Measurements from ENCODE around the gene ADARB1. TPM values are rescaled to one million over a fixed set of nuclear protein-coding genes. Genes with fewer than 3 reads are reported as not detected.

ADARB1 gene
- total and polyA plus RNA-seq, 8 donors = 23.8 to 53.4 (median 30.2) TPM

DNA sequence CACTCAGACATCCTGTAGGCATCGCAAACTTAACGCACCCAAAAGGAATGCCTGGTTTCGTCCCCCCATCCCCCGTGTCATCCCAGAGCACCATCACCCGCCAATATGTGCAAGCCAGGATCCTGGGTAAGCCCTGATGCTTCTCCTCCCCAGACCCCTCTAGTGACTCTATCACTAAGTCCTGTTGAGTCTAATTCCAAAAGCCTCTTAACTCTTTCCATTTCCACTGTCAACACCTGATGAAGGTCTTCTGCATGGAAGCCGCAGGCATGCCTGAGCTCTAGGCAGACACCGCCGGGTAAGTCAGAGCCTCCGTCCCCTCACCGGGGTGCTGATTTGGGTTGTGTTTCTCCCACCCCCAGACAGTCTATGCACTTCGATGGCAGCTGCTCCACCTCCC, 5.3 kb upstream of the ADARB1 start:
- H3K27ac ChIP-seq = no peak overlapping the region
- no peaks in the 10 kb centered on the region for H3K36me3 ChIP-seq
- TF ChIP-seq, protein P1, sequence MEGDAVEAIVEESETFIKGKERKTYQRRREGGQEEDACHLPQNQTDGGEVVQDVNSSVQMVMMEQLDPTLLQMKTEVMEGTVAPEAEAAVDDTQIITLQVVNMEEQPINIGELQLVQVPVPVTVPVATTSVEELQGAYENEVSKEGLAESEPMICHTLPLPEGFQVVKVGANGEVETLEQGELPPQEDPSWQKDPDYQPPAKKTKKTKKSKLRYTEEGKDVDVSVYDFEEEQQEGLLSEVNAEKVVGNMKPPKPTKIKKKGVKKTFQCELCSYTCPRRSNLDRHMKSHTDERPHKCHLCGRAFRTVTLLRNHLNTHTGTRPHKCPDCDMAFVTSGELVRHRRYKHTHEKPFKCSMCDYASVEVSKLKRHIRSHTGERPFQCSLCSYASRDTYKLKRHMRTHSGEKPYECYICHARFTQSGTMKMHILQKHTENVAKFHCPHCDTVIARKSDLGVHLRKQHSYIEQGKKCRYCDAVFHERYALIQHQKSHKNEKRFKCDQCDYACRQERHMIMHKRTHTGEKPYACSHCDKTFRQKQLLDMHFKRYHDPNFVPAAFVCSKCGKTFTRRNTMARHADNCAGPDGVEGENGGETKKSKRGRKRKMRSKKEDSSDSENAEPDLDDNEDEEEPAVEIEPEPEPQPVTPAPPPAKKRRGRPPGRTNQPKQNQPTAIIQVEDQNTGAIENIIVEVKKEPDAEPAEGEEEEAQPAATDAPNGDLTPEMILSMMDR (IDR thresholded peaks at IDR 0.05) = no peak
- peaks cover 5 to 7% of the 10 kb centered on the region in 2 donors for H3K4me1 ChIP-seq
- no peaks in the 10 kb centered on the region for H3K27me3 ChIP-seq
- no peak for ATAC-seq
- intact Hi-C loops (cut with DNase I) = no loop called here
- no peak for DNase-seq
- H3K4me3 ChIP-seq = no peak overlapping the region
- no peaks in the 10 kb centered on the region for H3K9me3 ChIP-seq

DNA sequence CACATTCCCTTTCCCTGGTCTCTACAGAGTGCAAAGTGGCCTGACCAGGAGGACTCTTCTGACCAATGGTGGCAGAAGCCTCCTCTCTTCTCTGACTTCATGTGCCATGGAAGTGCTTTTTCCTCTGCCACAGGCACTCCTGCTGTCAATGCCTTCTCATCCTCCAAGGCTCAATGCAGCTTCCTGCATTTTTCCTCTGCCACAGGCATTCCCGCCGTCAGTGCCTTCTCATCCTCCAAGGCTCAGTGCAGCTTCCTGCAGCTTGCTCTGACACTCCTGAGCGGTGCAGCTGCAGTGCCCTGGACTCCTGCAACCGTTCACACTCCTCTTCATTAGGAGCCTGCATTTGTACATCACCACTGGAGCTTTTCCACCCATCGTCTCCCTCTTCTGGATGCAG, 4.7 kb upstream of the ADARB1 start:
- Histone ChIP-seq H3K27me3 (no peaks in the 10 kb centered on the region), H3K4me3 (no peak overlapping the region), H3K4me1 (peaks cover 5 to 7% of the 10 kb centered on the region in 2 donors), H3K9me3 (no peaks in the 10 kb centered on the region), H3K36me3 (no peaks in the 10 kb centered on the region), H3K27ac (no peak overlapping the region)
- TF ChIP-seq, protein P1 (IDR thresholded peaks at IDR 0.05) = no peak
- ATAC-seq (no peak), DNase-seq (no peak)
- intact Hi-C loops (cut with DNase I) = no loop called here

DNA sequence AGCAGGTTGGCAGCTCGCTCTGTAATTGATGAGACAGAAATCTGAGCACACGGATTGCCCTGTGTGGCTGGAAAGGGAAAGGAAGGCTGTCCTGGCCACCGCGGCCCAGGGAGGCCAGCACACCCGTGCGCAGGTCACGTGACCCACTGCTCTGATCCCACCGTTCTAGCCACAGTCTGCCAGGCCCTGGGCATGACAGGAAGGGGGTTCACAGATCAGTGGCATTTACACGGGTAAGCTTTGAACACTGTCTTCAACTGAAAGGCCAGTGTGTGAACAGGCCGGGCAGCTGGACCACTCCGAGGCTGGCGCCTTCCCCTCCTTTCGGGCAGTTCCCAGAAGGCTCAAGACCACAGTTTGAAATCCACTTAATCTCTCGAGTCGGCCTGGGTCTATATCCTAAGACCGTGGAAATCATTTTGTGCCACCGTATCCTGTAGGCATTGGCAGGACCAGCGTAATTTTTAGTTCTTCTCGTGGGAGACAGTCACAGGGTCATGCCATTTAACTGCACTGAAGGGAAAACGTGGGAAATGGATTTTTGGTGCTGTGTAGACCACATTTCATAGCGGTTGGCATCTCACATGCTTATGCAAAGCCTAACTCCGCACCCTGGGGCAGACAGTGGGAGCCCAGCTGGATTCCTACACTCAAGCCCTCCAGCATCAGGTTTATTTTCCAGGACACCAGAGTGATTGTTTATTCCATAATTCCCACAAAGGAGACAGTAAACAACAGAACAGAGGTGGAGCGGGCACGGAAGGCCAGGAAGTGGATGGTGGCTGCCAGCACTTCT, 3.1 kb upstream of the ADARB1 start:
- no peak overlapping the region for H3K4me3 ChIP-seq
- ATAC-seq (no peak), DNase-seq (no peak)
- no peaks in the 10 kb centered on the region for H3K36me3 ChIP-seq
- peaks cover 6 to 20% of the 10 kb centered on the region in 2 donors for H3K4me1 ChIP-seq
- H3K27ac ChIP-seq = no peak overlapping the region
- TF ChIP-seq, protein P1 (IDR thresholded peaks at IDR 0.05) = no peak
- H3K27me3 ChIP-seq = peaks cover 0 to 15% of the 10 kb centered on the region in 2 donors
- intact Hi-C loops (cut with DNase I) = no loop called here
- no peaks in the 10 kb centered on the region for H3K9me3 ChIP-seq

DNA sequence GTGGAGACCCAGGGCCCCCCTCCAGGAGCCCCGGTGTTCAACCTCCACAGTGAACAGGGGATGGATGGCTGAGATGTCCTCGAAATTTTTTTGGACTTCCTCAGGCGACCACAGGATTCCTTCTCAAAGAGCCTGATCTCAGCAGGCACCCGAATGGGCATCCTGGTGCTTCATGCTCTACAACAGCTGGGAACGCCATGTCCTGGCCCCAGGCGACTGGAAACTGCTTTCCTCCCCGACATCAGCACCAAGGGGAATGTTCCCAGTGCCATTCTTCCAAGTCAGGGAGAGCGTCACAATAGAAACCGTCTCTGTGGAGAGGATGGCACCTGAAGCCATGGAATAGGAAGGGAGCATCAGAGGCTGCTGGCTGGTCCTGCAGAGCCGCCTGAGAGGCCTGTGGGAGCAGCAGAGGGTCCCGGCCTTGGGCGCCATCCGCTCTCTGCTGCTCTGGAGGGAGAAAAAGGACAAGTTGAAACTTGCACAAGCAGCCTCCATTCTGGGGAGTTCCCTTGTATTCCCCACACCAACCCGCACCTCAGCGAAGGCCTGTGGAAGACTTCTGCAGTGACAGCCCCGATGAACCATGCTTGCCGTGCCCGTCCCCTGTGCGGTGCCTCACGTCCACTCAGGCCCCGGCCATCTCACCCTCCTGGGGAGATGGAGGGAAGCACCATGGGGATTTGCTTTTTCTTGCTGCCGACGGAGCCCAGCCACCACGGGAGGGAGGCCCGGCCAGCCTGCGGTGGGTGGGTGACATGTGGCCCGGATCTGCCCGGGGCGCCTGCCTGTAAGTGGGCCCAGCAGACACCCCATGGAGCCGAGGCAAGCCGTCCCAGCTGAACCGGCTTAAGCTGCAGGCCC, 2.3 kb upstream of the ADARB1 start:
- H3K27ac ChIP-seq = no peak overlapping the region

More for the DNA sequence above, 2.3 kb upstream of the ADARB1 start:
- intact Hi-C loops (cut with DNase I) = no loop called here
- Histone ChIP-seq H3K4me3 (no peak overlapping the region), H3K9me3 (no peaks in the 10 kb centered on the region), H3K27me3 (peaks cover 0 to 19% of the 10 kb centered on the region in 2 donors), H3K36me3 (no peaks in the 10 kb centered on the region), H3K4me1 (peaks cover 9 to 27% of the 10 kb centered on the region in 2 donors)
- ATAC-seq (no peak), DNase-seq (no peak)
- TF ChIP-seq, protein P1 (IDR thresholded peaks at IDR 0.05) = no peak

Measured in left lung (tissue), 10 donors.